GM12872 (cell line): Measurements from ENCODE around the gene WDR33.

Experiments
- CTCF ChIP-seq: IDR thresholded peaks from 3 replicates; pipeline ENCODE4 v1.5.1; 2011; ENCODE audit warnings: low read depth, mild to moderate bottlenecking, low read length, moderate library complexity; ENCODE audit not compliant: insufficient read depth

Gene WDR33

GRCh38 chr2:127820080-127820668, 9.2 kb upstream of the WDR33 start:
- TF ChIP-seq CTCF, result no peak

- no peak for TF ChIP-seq CTCF
These were observed 7.9 kb upstream of the WDR33 start for GRCh38 chr2:127818794-127819425.

GRCh38 chr2:127818241-127818640, 7.3 kb upstream of the WDR33 start:
- TF ChIP-seq CTCF, result no peak

GRCh38 chr2:127814677-127815076, 3.7 kb upstream of the WDR33 start:
- no peak for TF ChIP-seq CTCF

GRCh38 chr2:127811397-127812321, 688 bp upstream of the WDR33 start:
- no peak for TF ChIP-seq CTCF

- TF ChIP-seq CTCF, result no peak
These were observed 784 bp downstream of the WDR33 start for GRCh38 chr2:127810156-127810618.

- TF ChIP-seq CTCF, result no peak
These were observed 3.2 kb downstream of the WDR33 start for GRCh38 chr2:127807678-127808353.
